H9 (cell line): ENCODE data around the gene CLEC16A. TPM values are rescaled to one million over a fixed set of nuclear protein-coding genes. Genes with fewer than 3 reads are reported as not detected.

ENCODE experiments used
- DNase-seq: peaks from one replicate; pipeline ENCODE4 v3.0.0-alpha.2; 2017
- H2AFZ ChIP-seq: one replicate; pipeline ENCODE4 v1.6.1; 2013; ENCODE audit warnings: mild to moderate bottlenecking, low read length, control low read depth, moderate library complexity
- H2AK5ac ChIP-seq: 2 replicates; pipeline ENCODE4 v1.6.1; 2013; ENCODE audit warnings: low read length, control low read depth, mixed read lengths; ENCODE audit not compliant: insufficient read length
- H2BK120ac ChIP-seq: one replicate; pipeline ENCODE4 v1.6.1; 2013; ENCODE audit warnings: low read depth, mild to moderate bottlenecking, low read length, control low read depth, inconsistent platforms; ENCODE audit not compliant: poor library complexity, severe bottlenecking
- H2BK12ac ChIP-seq: 2 replicates; pipeline ENCODE4 v1.6.1; 2013; ENCODE audit warnings: low read length, control low read depth, mixed read lengths, low read depth; ENCODE audit not compliant: insufficient read length
- H2BK15ac ChIP-seq: 2 replicates; pipeline ENCODE4 v1.6.1; 2013; ENCODE audit warnings: low read depth, low read length, control low read depth
- H2BK20ac ChIP-seq: one replicate; pipeline ENCODE4 v1.6.1; 2013; ENCODE audit warnings: low read depth, mild to moderate bottlenecking, low read length, control low read depth, inconsistent platforms; ENCODE audit not compliant: poor library complexity, severe bottlenecking
- H2BK5ac ChIP-seq: 2 replicates; pipeline ENCODE4 v1.6.1; 2013; ENCODE audit warnings: low read length, control low read depth, mixed read lengths; ENCODE audit not compliant: insufficient read length
- H3K14ac ChIP-seq: 2 replicates; pipeline ENCODE4 v1.6.1; 2013; ENCODE audit warnings: low read length, control low read depth; ENCODE audit not compliant: insufficient read depth
- H3K18ac ChIP-seq: 2 replicates; pipeline ENCODE4 v1.6.1; 2013; ENCODE audit warnings: low read depth, mild to moderate bottlenecking, mixed read lengths, low read length, control low read depth; ENCODE audit not compliant: insufficient read length
- H3K23ac ChIP-seq: 2 replicates; pipeline ENCODE4 v1.6.1; 2013; ENCODE audit warnings: low read length, control low read depth, mixed read lengths, low read depth; ENCODE audit not compliant: insufficient read length
- H3K23me2 ChIP-seq: 2 replicates; pipeline ENCODE4 v1.6.1; 2013; ENCODE audit warnings: low read depth, mild to moderate bottlenecking, mixed read lengths, low read length, control low read depth; ENCODE audit not compliant: insufficient read length, poor library complexity, severe bottlenecking
- H3K27ac ChIP-seq: 2 replicates; pipeline ENCODE4 v1.5.1; 2013; ENCODE audit warnings: low read length, control low read depth, mixed read lengths, low read depth; ENCODE audit not compliant: insufficient read length
- H3K27me3 ChIP-seq: 2 replicates; pipeline ENCODE4 v1.6.1; 2013; ENCODE audit warnings: low read length, control low read depth, inconsistent platforms; ENCODE audit not compliant: insufficient read depth
- H3K4ac ChIP-seq: 2 replicates; pipeline ENCODE4 v1.6.1; 2013; ENCODE audit warnings: low read depth, mild to moderate bottlenecking, control low read depth, inconsistent platforms, low read length, moderate library complexity
- H3K4me1 ChIP-seq: 2 replicates; pipeline ENCODE4 v1.6.1; 2013; ENCODE audit warnings: low read length, control low read depth, inconsistent platforms; ENCODE audit not compliant: insufficient read depth
- H3K4me2 ChIP-seq: 2 replicates; pipeline ENCODE4 v1.6.1; 2013; ENCODE audit warnings: low read length, control low read depth, mixed read lengths; ENCODE audit not compliant: insufficient read length, insufficient read depth
- H3K56ac ChIP-seq: 2 replicates; pipeline ENCODE4 v1.6.1; 2013; ENCODE audit warnings: low read depth, mild to moderate bottlenecking, mixed read lengths, low read length, control low read depth; ENCODE audit not compliant: insufficient read length
- H3K79me1 ChIP-seq: 2 replicates; pipeline ENCODE4 v1.6.1; 2013; ENCODE audit warnings: low read depth, mild to moderate bottlenecking, moderate library complexity, low read length, control low read depth, inconsistent platforms; ENCODE audit not compliant: insufficient read depth, poor library complexity, severe bottlenecking
- H3K79me2 ChIP-seq: 2 replicates; pipeline ENCODE4 v1.6.1; 2013; ENCODE audit warnings: low read length, control low read depth, inconsistent platforms; ENCODE audit not compliant: insufficient read depth
- H3K9ac ChIP-seq: 2 replicates; pipeline ENCODE4 v1.6.1; 2013; ENCODE audit warnings: low read length, control low read depth, mixed read lengths; ENCODE audit not compliant: insufficient read length; ENCODE audit errors: extremely low read depth
- H3K9me3 ChIP-seq: one replicate; pipeline ENCODE4 v1.6.1; 2013; ENCODE audit warnings: low read depth, low read length, inconsistent platforms; ENCODE audit not compliant: control insufficient read depth
- H3T11ph ChIP-seq: one replicate; pipeline ENCODE4 v1.6.1; 2013; ENCODE audit warnings: mild to moderate bottlenecking, low read length, control low read depth, inconsistent platforms
- H4K20me1 ChIP-seq: one replicate; pipeline ENCODE4 v1.6.1; 2013; ENCODE audit not compliant: control insufficient read depth, insufficient read length, insufficient read depth
- H4K5ac ChIP-seq: 2 replicates; pipeline ENCODE4 v1.6.1; 2013; ENCODE audit warnings: low read depth, mild to moderate bottlenecking, mixed read lengths, low read length, control low read depth; ENCODE audit not compliant: insufficient read length
- H4K8ac ChIP-seq: replicated peaks from 2 replicates; pipeline ENCODE4 v1.6.1; 2013; ENCODE audit warnings: low read length, control low read depth, mixed read lengths, low read depth; ENCODE audit not compliant: insufficient read length
- H4K91ac ChIP-seq: 2 replicates; pipeline ENCODE4 v1.6.1; 2013; ENCODE audit warnings: low read depth, mild to moderate bottlenecking, moderate library complexity, mixed read lengths, low read length, control low read depth; ENCODE audit not compliant: insufficient read length
- H3K27ac Mint-ChIP-seq, 3 experiments: 2 replicates in 2 of 3; 3 replicates in 1 of 3; pipeline ENCODE4 v1.8.0; 2020 to 2021; ENCODE audit warnings: mixed read lengths in 3 of 3, mild to moderate bottlenecking in 1 of 3, moderate library complexity in 1 of 3
- H3K27me3 Mint-ChIP-seq: 2 replicates; pipeline ENCODE4 v1.8.0; 2021; ENCODE audit warnings: low read depth, mild to moderate bottlenecking, moderate library complexity, mixed read lengths
- H3K36me3 Mint-ChIP-seq, 3 experiments: 2 replicates in 2 of 3; 3 replicates in 1 of 3; pipeline ENCODE4 v1.8.0; 2020 to 2021; ENCODE audit warnings: low read depth in 3 of 3, mixed read lengths in 3 of 3; ENCODE audit not compliant: insufficient read depth in 1 of 3
- H3K4me1 Mint-ChIP-seq, 2 experiments: 2 replicates each; pipeline ENCODE4 v1.8.0; 2020; ENCODE audit warnings: mixed read lengths in 2 of 2
- H3K4me3 Mint-ChIP-seq, 2 experiments: 2 replicates in 1 of 2; 3 replicates in 1 of 2; pipeline ENCODE4 v1.8.0; 2020 to 2021; ENCODE audit warnings: mild to moderate bottlenecking in 2 of 2, mixed read lengths in 2 of 2, moderate library complexity in 1 of 2
- H3K9me3 Mint-ChIP-seq, 2 experiments: 2 replicates in 1 of 2; 3 replicates in 1 of 2; pipeline ENCODE4 v1.8.0; 2020; ENCODE audit warnings: mild to moderate bottlenecking in 2 of 2, mixed read lengths in 2 of 2, moderate library complexity in 1 of 2
- WGBS: extraction: QIAGEN DNeasy Blood & Tissue Kit; methylation state at CpG from one replicate; pipeline ENCODE4 v1.1.7; 2013; ENCODE audit warnings: missing lambda C conversion rate, low lambda C conversion rate, mixed read lengths; ENCODE audit not compliant: insufficient read length; ENCODE audit errors: extremely low coverage; 5-methylcytosine and 5-hydroxymethylcytosine counted together
- total RNA-seq: library from RNA; stranded (reverse); gene quantifications from 2 replicates; pipeline ENCODE4 v1.2.1, GENCODE V29; 2021
- TF ChIP-seq, protein P1 (sequence below): fragments of 200-600 bp; sonication (generic); conservative IDR thresholded peaks from 3 replicates; pipeline ENCODE4 v1.8.0; 2021; ENCODE audit warnings: antibody characterized with exemption, mild to moderate bottlenecking

CLEC16A gene
- total RNA-seq, 1 experiment from 2014 or later: 15.2 TPM

DNA sequence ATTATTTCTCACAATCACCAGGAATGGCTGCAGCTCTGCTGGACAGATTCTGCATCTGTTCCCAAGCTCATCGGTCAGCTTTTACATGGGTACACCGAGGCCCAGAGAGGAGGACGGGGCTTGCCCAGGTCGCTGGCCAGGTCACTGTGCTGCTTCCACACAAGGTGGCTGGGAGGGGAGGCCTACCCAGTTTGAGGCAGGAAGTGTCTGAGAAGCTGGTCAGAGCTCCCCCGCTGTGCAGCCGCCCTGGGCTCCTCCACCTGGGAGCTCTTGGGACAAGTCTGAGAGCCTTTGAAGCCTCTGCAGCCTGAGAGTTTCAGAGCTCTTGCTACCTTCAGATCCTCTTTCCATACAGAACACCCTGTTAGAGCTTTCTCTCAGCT, 143.3 kb downstream of the CLEC16A start:
- Histone ChIP-seq H3K23me2 (no peaks in the 10 kb centered on the region), H3K14ac (no peak overlapping the region; the same call in 1 of the 2 replicates), H3K23ac (no peak overlapping the region), H2BK120ac (no peak overlapping the region), H2AFZ (no peak overlapping the region), H3K79me2 (no peaks in the 10 kb centered on the region), H3K79me1 (no peaks in the 10 kb centered on the region), H4K91ac (no peak overlapping the region), H3K4me1 (no peaks in the 10 kb centered on the region; the same call in 1 of the 2 replicates), H3K56ac (no peak overlapping the region), H4K8ac (no peak overlapping the region), H2BK15ac (no peak overlapping the region), H3K18ac (no peak overlapping the region), H4K20me1 (no peaks in the 10 kb centered on the region), H3T11ph (no peak overlapping the region), H4K5ac (no peak overlapping the region), H2AK5ac (no peak overlapping the region), H3K9ac (no peak overlapping the region), H3K9me3 (no peaks in the 10 kb centered on the region), H2BK20ac (no peak overlapping the region), H3K4me2 (no peak overlapping the region), H3K4ac (no peak overlapping the region), H2BK12ac (no peak overlapping the region), H2BK5ac (no peak overlapping the region), H3K27ac (no peak overlapping the region), H3K27me3 (no peaks in the 10 kb centered on the region)
- peak; percentile 52 for DNase-seq
- H3K4me3 Mint-ChIP-seq: no peak overlapping the region
- peaks cover 0 to 3% (median 0%) of the 10 kb centered on the region in 3 experiments; a peak in 1 of 7 replicates for H3K36me3 Mint-ChIP-seq
- no peaks in the 10 kb centered on the region for H3K27me3 Mint-ChIP-seq
- peaks cover 5 to 6% of the 10 kb centered on the region in 2 experiments; a peak in 3 of 4 replicates for H3K4me1 Mint-ChIP-seq
- H3K9me3 Mint-ChIP-seq: no peaks in the 10 kb centered on the region
- peak overlapping the region in 1 of 3 experiments; percentile 49; a peak in 1 of 7 replicates for H3K27ac Mint-ChIP-seq
- WGBS: no CpG with 5 or more reads among the region's 6 CpGs
- TF ChIP-seq, protein P1, sequence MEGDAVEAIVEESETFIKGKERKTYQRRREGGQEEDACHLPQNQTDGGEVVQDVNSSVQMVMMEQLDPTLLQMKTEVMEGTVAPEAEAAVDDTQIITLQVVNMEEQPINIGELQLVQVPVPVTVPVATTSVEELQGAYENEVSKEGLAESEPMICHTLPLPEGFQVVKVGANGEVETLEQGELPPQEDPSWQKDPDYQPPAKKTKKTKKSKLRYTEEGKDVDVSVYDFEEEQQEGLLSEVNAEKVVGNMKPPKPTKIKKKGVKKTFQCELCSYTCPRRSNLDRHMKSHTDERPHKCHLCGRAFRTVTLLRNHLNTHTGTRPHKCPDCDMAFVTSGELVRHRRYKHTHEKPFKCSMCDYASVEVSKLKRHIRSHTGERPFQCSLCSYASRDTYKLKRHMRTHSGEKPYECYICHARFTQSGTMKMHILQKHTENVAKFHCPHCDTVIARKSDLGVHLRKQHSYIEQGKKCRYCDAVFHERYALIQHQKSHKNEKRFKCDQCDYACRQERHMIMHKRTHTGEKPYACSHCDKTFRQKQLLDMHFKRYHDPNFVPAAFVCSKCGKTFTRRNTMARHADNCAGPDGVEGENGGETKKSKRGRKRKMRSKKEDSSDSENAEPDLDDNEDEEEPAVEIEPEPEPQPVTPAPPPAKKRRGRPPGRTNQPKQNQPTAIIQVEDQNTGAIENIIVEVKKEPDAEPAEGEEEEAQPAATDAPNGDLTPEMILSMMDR: no peak
